ENCODE results near the gene CSH2.

Gene CSH2

GRCh38 chr17:63830278-63830677 lies 43.2 kb downstream of the CSH2 start:
- Histone ChIP-seq H3K9me3 (ENCODE audit: control insufficient read depth, low read depth, low read length) (no peaks in the 10 kb centered on the region), H3K27me3 (ENCODE audit: control insufficient read depth, insufficient read depth, low read length) (no peaks in the 10 kb centered on the region), H3K9ac (ENCODE audit: low read length) (no peak overlapping the region), H3K4me3 (ENCODE audit: low read length) (no peak overlapping the region), H3K36me3 (ENCODE audit: control insufficient read depth, low read depth, low read length) (peaks cover 65% of the 10 kb centered on the region), H3K4me1 (ENCODE audit: control insufficient read depth, low read depth, low read length) (peaks cover 4% of the 10 kb centered on the region), H3K27ac (ENCODE audit: low read length) (no peak overlapping the region)

- Histone ChIP-seq H3K9me3 (ENCODE audit: control insufficient read depth, low read depth, low read length) (no peaks in the 10 kb centered on the region), H3K27ac (ENCODE audit: low read length) (no peak overlapping the region), H3K4me3 (ENCODE audit: low read length) (peak overlapping the region; percentile 97), H3K4me1 (ENCODE audit: control insufficient read depth, low read depth, low read length) (peaks cover 4% of the 10 kb centered on the region), H3K27me3 (ENCODE audit: control insufficient read depth, insufficient read depth, low read length) (no peaks in the 10 kb centered on the region), H3K36me3 (ENCODE audit: control insufficient read depth, low read depth, low read length) (peaks cover 72% of the 10 kb centered on the region), H3K9ac (ENCODE audit: low read length) (no peak overlapping the region)
Observed at GRCh38 chr17:63828936-63829335, 44.5 kb downstream of the CSH2 start.

GRCh38 chr17:63827801-63828221 lies 45.7 kb downstream of the CSH2 start:
- Histone ChIP-seq H3K27ac (ENCODE audit: low read length) (peak overlapping the region; percentile 100), H3K27me3 (ENCODE audit: control insufficient read depth, insufficient read depth, low read length) (no peaks in the 10 kb centered on the region), H3K36me3 (ENCODE audit: control insufficient read depth, low read depth, low read length) (peaks cover 71% of the 10 kb centered on the region), H3K4me3 (ENCODE audit: low read length) (peak overlapping the region; percentile 97), H3K9me3 (ENCODE audit: control insufficient read depth, low read depth, low read length) (no peaks in the 10 kb centered on the region), H3K4me1 (ENCODE audit: control insufficient read depth, low read depth, low read length) (peaks cover 4% of the 10 kb centered on the region), H3K9ac (ENCODE audit: low read length) (peak overlapping the region; percentile 97)

- Histone ChIP-seq H3K36me3 (ENCODE audit: control insufficient read depth, low read depth, low read length) (peaks cover 71% of the 10 kb centered on the region), H3K4me1 (ENCODE audit: control insufficient read depth, low read depth, low read length) (peaks cover 4% of the 10 kb centered on the region), H3K4me3 (ENCODE audit: low read length) (peak within 1 kb of the TSS; percentile 97), H3K9me3 (ENCODE audit: control insufficient read depth, low read depth, low read length) (no peaks in the 10 kb centered on the region), H3K27me3 (ENCODE audit: control insufficient read depth, insufficient read depth, low read length) (no peaks in the 10 kb centered on the region), H3K9ac (ENCODE audit: low read length) (peak within 1 kb of the TSS; percentile 97), H3K27ac (ENCODE audit: low read length) (peak within 1 kb of the TSS; percentile 100)
Observed at GRCh38 chr17:63827002-63827800, 46.3 kb downstream of the CSH2 start, which contains the start of the genes FTSJ3 and PSMC5. Gene FTSJ3 (minus strand): TSS chr17:63827663. CDS start chr17:63826902, 761 bp downstream. Gene PSMC5 (plus strand): TSS chr17:63827431. CDS start chr17:63827491, 60 bp downstream.

GRCh38 chr17:63826468-63827001 lies 46.9 kb downstream of the CSH2 start:
- Histone ChIP-seq H3K9ac (ENCODE audit: low read length) (peak overlapping the region; percentile 97), H3K36me3 (ENCODE audit: control insufficient read depth, low read depth, low read length) (peaks cover 71% of the 10 kb centered on the region), H3K4me1 (ENCODE audit: control insufficient read depth, low read depth, low read length) (peaks cover 4% of the 10 kb centered on the region), H3K27ac (ENCODE audit: low read length) (peak overlapping the region; percentile 100), H3K27me3 (ENCODE audit: control insufficient read depth, insufficient read depth, low read length) (no peaks in the 10 kb centered on the region), H3K4me3 (ENCODE audit: low read length) (peak overlapping the region; percentile 97), H3K9me3 (ENCODE audit: control insufficient read depth, low read depth, low read length) (no peaks in the 10 kb centered on the region)

GRCh38 chr17:63824362-63824761 lies 49.1 kb downstream of the CSH2 start:
- Histone ChIP-seq H3K36me3 (ENCODE audit: control insufficient read depth, low read depth, low read length) (peaks cover 71% of the 10 kb centered on the region), H3K9ac (ENCODE audit: low read length) (no peak overlapping the region), H3K27ac (ENCODE audit: low read length) (no peak overlapping the region), H3K4me3 (ENCODE audit: low read length) (no peak overlapping the region), H3K4me1 (ENCODE audit: control insufficient read depth, low read depth, low read length) (peaks cover 4% of the 10 kb centered on the region), H3K27me3 (ENCODE audit: control insufficient read depth, insufficient read depth, low read length) (no peaks in the 10 kb centered on the region), H3K9me3 (ENCODE audit: control insufficient read depth, low read depth, low read length) (no peaks in the 10 kb centered on the region)

GRCh38 chr17:63823659-63824331 lies 49.7 kb downstream of the CSH2 start:
- Histone ChIP-seq H3K27me3 (ENCODE audit: control insufficient read depth, insufficient read depth, low read length) (no peaks in the 10 kb centered on the region), H3K9me3 (ENCODE audit: control insufficient read depth, low read depth, low read length) (no peaks in the 10 kb centered on the region), H3K36me3 (ENCODE audit: control insufficient read depth, low read depth, low read length) (peaks cover 71% of the 10 kb centered on the region), H3K9ac (ENCODE audit: low read length) (no peak overlapping the region), H3K27ac (ENCODE audit: low read length) (no peak overlapping the region), H3K4me1 (ENCODE audit: control insufficient read depth, low read depth, low read length) (peaks cover 4% of the 10 kb centered on the region), H3K4me3 (ENCODE audit: low read length) (no peak overlapping the region)

GRCh38 chr17:63822537-63822936 lies 50.9 kb downstream of the CSH2 start:
- Histone ChIP-seq H3K27ac (ENCODE audit: low read length) (no peak overlapping the region), H3K4me1 (ENCODE audit: control insufficient read depth, low read depth, low read length) (no peaks in the 10 kb centered on the region), H3K36me3 (ENCODE audit: control insufficient read depth, low read depth, low read length) (peaks cover 82% of the 10 kb centered on the region), H3K4me3 (ENCODE audit: low read length) (no peak overlapping the region), H3K9ac (ENCODE audit: low read length) (no peak overlapping the region), H3K27me3 (ENCODE audit: control insufficient read depth, insufficient read depth, low read length) (no peaks in the 10 kb centered on the region), H3K9me3 (ENCODE audit: control insufficient read depth, low read depth, low read length) (no peaks in the 10 kb centered on the region)
